Esophagus squamous epithelium (tissue), 5 donors: ENCODE data around the gene SSH2. TPM values are rescaled to one million over a fixed set of nuclear protein-coding genes. Genes with fewer than 3 reads are reported as not detected.

Experiments
- DNase-seq: peaks from one replicate; lab custom pipeline; 2025; lab: John Stamatoyannopoulos, UW
- H3K27ac ChIP-seq, 4 donors: fragments of 200-600 bp; sonication (generic); one replicate each; pipeline ENCODE4 v1.5.1; 2016 to 2019; ENCODE audit warnings: mild to moderate bottlenecking in 1 of 4
- H3K27me3 ChIP-seq, 4 donors: fragments of 200-600 bp; sonication (generic); 1 replicate in 3 of 4; 2 replicates in 1 of 4; pipeline versions ENCODE4 v1.5.1 to v1.6.0; 2017 to 2021; ENCODE audit warnings: antibody characterized with exemption in 1 of 4
- H3K36me3 ChIP-seq, 3 donors: fragments of 200-600 bp; sonication (generic); one replicate each; pipeline ENCODE4 v1.5.1; 2016 to 2019
- H3K4me1 ChIP-seq, 3 donors: fragments of 200-600 bp; sonication (generic); one replicate each; pipeline ENCODE4 v1.5.1; 2017 to 2019
- H3K4me3 ChIP-seq, 4 donors: fragments of 200-600 bp; sonication (generic); 1 replicate in 3 of 4; 2 replicates in 1 of 4; pipeline ENCODE4 v1.5.1; 2016 to 2019; ENCODE audit warnings: mild to moderate bottlenecking in 2 of 4, moderate library complexity in 1 of 4
- H3K9me3 ChIP-seq, 3 donors: fragments of 200-600 bp; sonication (generic); one replicate each; pipeline ENCODE4 v1.5.1; 2016 to 2019
- CTCF ChIP-seq, 6 experiments: fragments of 450-650 bp in 4 of 6; fragments of 200-600 bp in 2 of 6; sonication (generic) in 2 of 6; IDR thresholded peaks; one replicate each; pipeline ENCODE4 v1.5.1; 2016 to 2019; ENCODE audit warnings: antibody characterized with exemption in 6 of 6, mild to moderate bottlenecking in 4 of 6, moderate library complexity in 4 of 6
- POLR2A ChIP-seq, 4 donors: fragments of 450-650 bp; IDR thresholded peaks; one replicate each; pipeline ENCODE4 v1.6.1; 2017; ENCODE audit warnings: antibody characterized with exemption in 4 of 4, mild to moderate bottlenecking in 4 of 4, moderate library complexity in 3 of 4
- WGBS, 2 donors: methylation state at CpG; one replicate each; pipeline ENCODE4 v1.1.5; 2018; 5-methylcytosine and 5-hydroxymethylcytosine counted together
- intact Hi-C: fragments of 100-400 bp; cut with DNase I; formaldehyde crosslinking; loops from one replicate; pipeline ENCODE4 v1.15.0; 2022
- total RNA-seq, 4 donors: library from RNA; depleted of rRNA; stranded (reverse); fragments of >200 nt; gene quantifications; one replicate each; pipeline ENCODE4 v1.1.0, GENCODE V29; 2016
- donor health status: DM: yes; HTN: yes; CAD: no.

The SSH2 gene
- total RNA-seq, 4 donors from 2014 or later = 9.4 to 29.4 (median 13.2) TPM

- Histone ChIP-seq H3K4me1 (peaks cover 0 to 39% (median 0%) of the 10 kb centered on the region in 3 donors), H3K36me3 (peaks cover 4 to 64% (median 8%) of the 10 kb centered on the region in 3 donors), H3K27me3 (no peaks in the 10 kb centered on the region), H3K27ac (no peak overlapping the region), H3K4me3 (no peak overlapping the region), H3K9me3 (no peaks in the 10 kb centered on the region)
- WGBS, 2 donors = 61 to 80% methylated on average over 5 to 6 of the region's 6 CpGs
- no peak for DNase-seq
- intact Hi-C loops = no loop called here
- TF ChIP-seq POLR2A (IDR thresholded peaks at IDR 0.05) (no peak), CTCF (IDR thresholded peaks at IDR 0.05) (no peak)
These were observed 299.3 kb downstream of the SSH2 start for GRCh38 chr17:29630630-29631193.

- Histone ChIP-seq H3K9me3 (no peaks in the 10 kb centered on the region), H3K4me3 (no peak overlapping the region), H3K36me3 (peaks cover 0 to 55% (median 6%) of the 10 kb centered on the region in 3 donors), H3K27ac (no peak overlapping the region), H3K27me3 (no peaks in the 10 kb centered on the region), H3K4me1 (peaks cover 0 to 48% (median 0%) of the 10 kb centered on the region in 3 donors)
- intact Hi-C loops = no loop called here
- 68 to 74% methylated on average over 2 of the region's 2 CpGs for WGBS, 2 donors
- TF ChIP-seq POLR2A (IDR thresholded peaks at IDR 0.05) (no peak), CTCF (IDR thresholded peaks at IDR 0.05) (no peak)
- DNase-seq = no peak
These were observed 300.2 kb downstream of the SSH2 start for GRCh38 chr17:29629839-29630238.

GRCh38 chr17:29628644-29629043, 301.4 kb downstream of the SSH2 start:
- Histone ChIP-seq H3K36me3 (peaks cover 0 to 43% (median 6%) of the 10 kb centered on the region in 3 donors), H3K27me3 (no peaks in the 10 kb centered on the region), H3K9me3 (no peaks in the 10 kb centered on the region), H3K4me1 (peaks cover 0 to 58% (median 0%) of the 10 kb centered on the region in 3 donors), H3K4me3 (no peak overlapping the region), H3K27ac (no peak overlapping the region)
- intact Hi-C loops = no loop called here
- TF ChIP-seq POLR2A (IDR thresholded peaks at IDR 0.05) = no peak
- no peak for TF ChIP-seq CTCF (IDR thresholded peaks at IDR 0.05)
- WGBS, 2 donors = 65 to 83% methylated on average over 2 of the region's 2 CpGs
- no peak for DNase-seq

GRCh38 chr17:29627951-29628350, 302.1 kb downstream of the SSH2 start:
- DNase-seq = no peak
- H3K4me3 ChIP-seq = no peak overlapping the region
- H3K36me3 ChIP-seq = peaks cover 0 to 38% (median 6%) of the 10 kb centered on the region in 3 donors
- intact Hi-C loops = no loop called here
- TF ChIP-seq CTCF (IDR thresholded peaks at IDR 0.05) (no peak), POLR2A (IDR thresholded peaks at IDR 0.05) (no peak)
- no peak overlapping the region for H3K27ac ChIP-seq
- peaks cover 1 to 65% (median 2%) of the 10 kb centered on the region in 3 donors for H3K4me1 ChIP-seq
- 33 to 53% methylated on average over 1 of the region's 1 CpG for WGBS, 2 donors
- H3K27me3 ChIP-seq = peaks cover 0 to 1% (median 0%) of the 10 kb centered on the region in 4 donors
- H3K9me3 ChIP-seq = no peaks in the 10 kb centered on the region

- no peak overlapping the region for H3K27ac ChIP-seq
- 60 to 74% methylated on average over 8 of the region's 8 CpGs for WGBS, 2 donors
- no peak for DNase-seq
- peaks cover 0 to 9% (median 0%) of the 10 kb centered on the region in 4 donors for H3K27me3 ChIP-seq
- H3K4me3 ChIP-seq = no peak overlapping the region
- intact Hi-C loops = no loop called here
- no peaks in the 10 kb centered on the region for H3K9me3 ChIP-seq
- TF ChIP-seq POLR2A (IDR thresholded peaks at IDR 0.05) = no peak
- TF ChIP-seq CTCF (IDR thresholded peaks at IDR 0.05) = no peak
- H3K36me3 ChIP-seq = peaks cover 0 to 12% (median 0%) of the 10 kb centered on the region in 3 donors
- peaks cover 7 to 84% (median 12%) of the 10 kb centered on the region in 3 donors for H3K4me1 ChIP-seq
These were observed 304.8 kb downstream of the SSH2 start for GRCh38 chr17:29625037-29625750.
